Stomach smooth muscle (tissue), 2 donors: ENCODE results near the gene NTNG2.

Experiments
- H3K27ac ChIP-seq: one replicate; pipeline ENCODE4 v1.7.0; 2013; ENCODE audit warnings: mild to moderate bottlenecking, low read length, inconsistent platforms
- H3K27me3 ChIP-seq, 2 donors: one replicate each; pipeline ENCODE4 v1.7.0; 2013; ENCODE audit warnings: low read length in 2 of 2; ENCODE audit not compliant: insufficient read depth in 2 of 2, control insufficient read depth in 1 of 2
- H3K36me3 ChIP-seq, 2 donors: one replicate each; pipeline ENCODE4 v1.7.0; 2013; ENCODE audit warnings: low read length in 2 of 2; ENCODE audit not compliant: control insufficient read depth in 2 of 2, insufficient read depth in 2 of 2
- H3K4me1 ChIP-seq: one replicate; pipeline ENCODE4 v1.7.0; 2013; ENCODE audit warnings: low read length; ENCODE audit not compliant: control insufficient read depth, insufficient read depth
- H3K4me3 ChIP-seq, 2 donors: one replicate each; pipeline ENCODE4 v1.7.0; 2013; ENCODE audit warnings: low read length in 2 of 2
- H3K9ac ChIP-seq, 2 donors: one replicate each; pipeline ENCODE4 v1.7.0; 2013; ENCODE audit warnings: low read length in 2 of 2, mild to moderate bottlenecking in 1 of 2
- H3K9me3 ChIP-seq, 2 donors: one replicate each; pipeline ENCODE4 v1.7.0; 2013; ENCODE audit warnings: low read length in 2 of 2; ENCODE audit not compliant: control insufficient read depth in 2 of 2
- donor health status: healthy.
- donor health status: Pancreatic carcinoma.

Gene NTNG2

DNA sequence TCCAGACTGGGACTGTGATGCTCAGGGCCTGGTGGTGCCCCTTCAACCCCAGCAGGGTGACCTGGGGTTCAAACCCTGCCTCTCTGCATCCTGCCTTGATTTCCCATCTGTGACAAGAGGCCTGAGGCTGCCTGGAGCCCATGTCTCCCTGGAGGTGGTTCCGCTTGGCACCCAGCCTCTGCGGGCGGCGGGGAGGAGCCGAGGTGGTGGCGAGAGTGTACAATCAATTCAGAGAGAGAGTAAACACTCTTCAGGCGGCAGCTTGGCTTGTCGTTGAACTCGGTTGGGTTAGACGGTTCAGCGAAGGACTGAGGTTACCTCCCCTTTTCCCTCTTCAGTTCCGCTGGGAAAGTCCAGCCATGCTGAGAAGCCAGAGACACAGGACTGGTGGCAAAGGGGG lies 39.3 kb downstream of the NTNG2 start:
- no peaks in the 10 kb centered on the region for H3K4me1 ChIP-seq
- no peak overlapping the region for H3K9ac ChIP-seq
- H3K27me3 ChIP-seq, result peaks cover 3 to 9% of the 10 kb centered on the region in 2 donors
- no peak overlapping the region for H3K4me3 ChIP-seq
- no peaks in the 10 kb centered on the region for H3K36me3 ChIP-seq
- H3K9me3 ChIP-seq, result peaks cover 0 to 4% of the 10 kb centered on the region in 2 donors
- H3K27ac ChIP-seq, result no peak overlapping the region

DNA sequence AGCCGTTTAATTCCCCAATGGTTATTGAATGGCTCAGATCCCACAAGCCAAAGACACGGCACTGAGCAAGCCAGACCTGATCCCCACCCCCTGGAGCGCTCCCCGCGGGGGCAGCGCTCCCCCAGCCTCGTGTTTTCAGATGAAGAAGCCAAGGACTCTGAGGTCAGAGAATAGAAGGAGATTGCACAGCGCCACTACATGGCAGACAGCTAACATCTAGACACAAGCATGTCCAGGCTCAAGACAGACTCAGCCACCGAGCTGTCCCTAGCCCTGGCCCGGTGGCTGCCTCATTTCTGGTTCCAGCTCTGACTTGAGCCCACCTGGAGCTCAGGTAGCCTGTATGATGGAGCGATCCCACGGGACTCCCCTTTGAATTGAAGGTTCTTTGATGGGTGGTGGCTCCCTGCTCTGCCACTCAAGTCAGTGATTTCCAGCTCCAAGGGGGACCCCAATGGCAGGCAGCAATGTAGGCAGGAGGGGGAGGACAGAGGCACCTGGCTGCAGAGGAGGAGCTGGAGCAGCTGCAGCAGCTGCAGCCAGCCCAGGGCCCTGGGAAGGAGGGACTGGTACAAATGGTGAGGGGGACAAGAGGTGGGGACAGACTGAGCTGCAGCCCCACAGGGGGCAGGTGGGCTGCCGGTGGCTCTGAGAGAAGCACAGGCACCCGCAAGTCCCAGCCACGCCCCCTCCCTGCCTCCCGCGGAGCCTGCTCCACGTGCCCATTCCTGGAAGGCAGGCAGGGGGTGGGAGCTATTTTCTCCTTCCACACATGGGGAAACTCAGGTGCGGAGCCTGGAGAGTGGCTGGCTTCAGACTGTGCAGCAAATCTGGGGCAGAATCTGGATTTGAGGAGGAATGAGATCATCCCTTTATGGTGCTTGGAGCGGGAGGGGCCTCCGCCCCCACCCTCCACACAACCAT lies 40.2 kb downstream of the NTNG2 start:
- H3K27me3 ChIP-seq, result peaks cover 3 to 9% of the 10 kb centered on the region in 2 donors

DNA sequence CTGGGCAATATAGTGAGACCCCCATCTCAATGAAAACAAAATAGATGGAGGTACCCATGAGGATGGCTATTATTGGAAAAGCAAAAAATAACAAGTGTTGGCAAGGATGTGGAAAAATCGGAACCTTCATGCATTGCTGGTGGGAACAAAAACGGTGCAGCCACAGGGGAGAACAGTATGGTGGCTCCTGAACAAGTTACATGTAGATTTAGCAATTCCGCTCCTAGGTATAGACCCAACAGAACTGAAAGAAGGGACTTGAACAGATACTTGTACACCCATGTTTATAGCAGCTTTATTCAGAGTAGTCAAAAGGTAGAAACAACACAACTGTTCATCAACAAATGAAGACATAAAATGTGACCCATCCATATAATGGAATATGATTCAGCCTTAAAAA lies 43.0 kb downstream of the NTNG2 start:
- no peaks in the 10 kb centered on the region for H3K36me3 ChIP-seq

More for the DNA sequence above, 40.2 kb downstream of the NTNG2 start:
- Histone ChIP-seq H3K9ac (no peak overlapping the region), H3K4me1 (no peaks in the 10 kb centered on the region), H3K4me3 (no peak overlapping the region), H3K36me3 (no peaks in the 10 kb centered on the region), H3K9me3 (peaks cover 0 to 4% of the 10 kb centered on the region in 2 donors), H3K27ac (no peak overlapping the region)

DNA sequence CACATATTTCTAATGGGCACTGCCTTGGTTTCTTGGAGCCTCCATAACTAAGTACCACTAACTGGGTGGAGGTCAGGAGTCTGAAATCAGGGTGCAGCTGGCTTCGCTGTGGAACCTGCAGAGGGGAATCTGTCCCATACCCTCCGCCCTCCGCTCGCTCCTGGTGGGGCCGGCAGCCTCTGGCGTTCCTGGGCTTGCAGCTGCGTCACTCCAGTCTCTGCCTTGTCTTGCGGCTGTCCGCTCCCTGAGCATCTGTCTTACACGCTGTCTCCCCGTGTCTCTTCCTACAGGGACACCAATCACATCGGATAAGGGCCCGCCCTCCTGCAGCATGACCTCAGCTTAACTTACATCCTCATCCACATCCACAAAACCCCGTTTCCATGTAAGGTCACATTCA lies 45.4 kb downstream of the NTNG2 start:
- Histone ChIP-seq H3K27ac (no peak overlapping the region), H3K9me3 (peaks cover 0 to 4% of the 10 kb centered on the region in 2 donors), H3K9ac (no peak overlapping the region), H3K4me1 (no peaks in the 10 kb centered on the region), H3K4me3 (no peak overlapping the region), H3K36me3 (no peaks in the 10 kb centered on the region), H3K27me3 (peaks cover 0 to 3% of the 10 kb centered on the region in 2 donors)

More for the DNA sequence above, 43.0 kb downstream of the NTNG2 start:
- H3K4me3 ChIP-seq, result no peak overlapping the region
- no peaks in the 10 kb centered on the region for H3K4me1 ChIP-seq
- peaks cover 3 to 9% of the 10 kb centered on the region in 2 donors for H3K27me3 ChIP-seq
- peaks cover 0 to 4% of the 10 kb centered on the region in 2 donors for H3K9me3 ChIP-seq
- no peak overlapping the region for H3K9ac ChIP-seq
- no peak overlapping the region for H3K27ac ChIP-seq

DNA sequence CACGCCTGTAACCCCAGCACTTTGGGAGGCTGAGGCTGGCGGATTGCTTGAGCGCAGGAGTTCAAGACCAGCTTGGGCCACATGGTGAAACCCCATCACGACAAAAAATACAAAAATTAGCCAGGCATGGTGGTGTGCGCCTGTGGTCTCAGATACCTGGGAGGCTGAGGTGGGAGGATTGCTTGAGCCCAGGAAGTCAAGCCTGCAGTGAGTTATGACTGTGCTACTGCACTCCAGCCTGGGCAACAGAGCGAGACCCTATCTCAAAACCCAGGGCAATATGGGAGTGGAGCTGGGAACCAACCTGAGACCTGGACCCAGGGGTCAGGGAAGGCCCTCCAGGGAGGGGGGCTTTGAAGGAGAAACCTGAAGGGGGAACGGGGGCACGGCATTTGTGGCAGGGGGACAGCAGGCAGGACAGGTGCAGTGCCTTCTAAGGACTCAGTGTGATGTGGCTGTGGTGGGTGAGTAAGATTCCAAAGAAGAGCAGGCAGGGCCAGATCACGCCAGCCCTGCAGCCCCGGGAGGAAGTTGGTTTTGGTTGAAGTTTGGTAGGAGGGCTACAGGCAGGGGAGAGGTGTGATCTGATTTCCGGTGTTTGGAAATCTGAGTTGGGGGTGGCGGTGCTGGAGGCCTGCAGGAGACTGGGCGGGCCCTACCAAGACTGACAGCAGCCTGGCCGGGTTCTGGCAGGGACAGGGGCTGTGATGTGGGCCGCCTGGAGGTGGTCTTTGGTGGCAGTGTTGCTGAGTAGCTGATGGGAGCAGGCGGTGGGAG lies 46.2 kb downstream of the NTNG2 start:
- H3K27ac ChIP-seq, result no peak overlapping the region
- H3K9me3 ChIP-seq, result peaks cover 0 to 4% of the 10 kb centered on the region in 2 donors
- no peak overlapping the region for H3K4me3 ChIP-seq
- H3K27me3 ChIP-seq, result no peaks in the 10 kb centered on the region
- H3K36me3 ChIP-seq, result no peaks in the 10 kb centered on the region
- H3K9ac ChIP-seq, result no peak overlapping the region
- H3K4me1 ChIP-seq, result no peaks in the 10 kb centered on the region

DNA sequence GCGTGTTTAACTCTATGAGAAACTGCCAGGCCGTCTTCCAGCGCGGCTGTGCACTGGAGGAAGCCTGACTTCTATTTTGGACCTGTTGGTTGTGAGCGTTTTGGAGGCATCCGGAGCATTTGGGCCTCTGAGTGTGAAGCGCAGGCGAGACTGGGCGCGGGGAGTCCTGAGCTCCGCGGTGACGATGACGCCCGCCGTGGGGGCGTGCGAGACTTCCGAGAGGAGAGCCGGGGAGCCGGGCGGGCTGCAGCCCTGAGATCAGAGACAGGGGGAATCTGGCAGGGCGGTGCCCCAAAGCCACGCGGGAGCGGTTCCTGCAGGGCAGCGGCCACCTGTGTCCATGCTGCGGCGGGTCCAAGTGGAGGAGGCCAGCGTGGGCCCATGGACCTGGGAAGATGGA lies 47.4 kb downstream of the NTNG2 start:
- Histone ChIP-seq H3K27ac (no peak overlapping the region), H3K9ac (no peak overlapping the region), H3K4me3 (no peak overlapping the region), H3K36me3 (no peaks in the 10 kb centered on the region), H3K4me1 (peaks cover 10% of the 10 kb centered on the region), H3K27me3 (no peaks in the 10 kb centered on the region), H3K9me3 (peaks cover 0 to 4% of the 10 kb centered on the region in 2 donors)

DNA sequence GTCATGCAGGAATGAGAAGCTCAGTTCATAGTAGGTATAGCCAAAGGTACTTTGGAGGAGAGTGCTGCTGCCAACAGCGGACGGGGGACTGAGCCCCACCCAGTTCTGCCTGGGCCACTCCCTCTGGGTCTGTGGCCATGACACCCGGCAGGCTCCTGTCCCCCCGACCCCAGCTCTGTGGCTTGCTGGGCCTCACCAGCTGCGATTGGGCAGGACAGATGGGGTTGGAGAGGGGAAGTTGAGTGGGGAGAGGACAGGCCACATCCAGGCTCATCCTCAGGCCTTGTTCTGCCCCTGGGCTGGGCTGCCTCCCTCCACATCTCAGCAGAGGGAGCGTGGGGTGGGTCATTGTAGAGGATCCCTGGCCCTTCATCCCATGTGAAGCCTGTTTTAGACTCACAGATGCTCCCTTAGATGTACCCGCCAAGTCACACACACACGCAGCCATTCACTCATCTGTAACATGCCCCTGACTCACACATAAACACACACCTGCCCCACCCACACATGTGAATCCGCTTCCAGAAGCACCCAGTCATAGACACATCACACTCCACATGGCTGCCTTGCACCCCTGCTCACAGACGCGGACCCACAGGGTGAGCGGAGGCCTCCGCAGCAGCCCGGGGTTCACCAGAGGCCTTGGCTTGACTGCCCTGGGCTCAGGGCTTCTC lies 48.8 kb downstream of the NTNG2 start:
- H3K36me3 ChIP-seq, result no peaks in the 10 kb centered on the region
- H3K4me1 ChIP-seq, result peaks cover 13% of the 10 kb centered on the region
- no peaks in the 10 kb centered on the region for H3K9me3 ChIP-seq
- no peaks in the 10 kb centered on the region for H3K27me3 ChIP-seq
- H3K4me3 ChIP-seq, result no peak overlapping the region
- H3K27ac ChIP-seq, result no peak overlapping the region
- H3K9ac ChIP-seq, result no peak overlapping the region

DNA sequence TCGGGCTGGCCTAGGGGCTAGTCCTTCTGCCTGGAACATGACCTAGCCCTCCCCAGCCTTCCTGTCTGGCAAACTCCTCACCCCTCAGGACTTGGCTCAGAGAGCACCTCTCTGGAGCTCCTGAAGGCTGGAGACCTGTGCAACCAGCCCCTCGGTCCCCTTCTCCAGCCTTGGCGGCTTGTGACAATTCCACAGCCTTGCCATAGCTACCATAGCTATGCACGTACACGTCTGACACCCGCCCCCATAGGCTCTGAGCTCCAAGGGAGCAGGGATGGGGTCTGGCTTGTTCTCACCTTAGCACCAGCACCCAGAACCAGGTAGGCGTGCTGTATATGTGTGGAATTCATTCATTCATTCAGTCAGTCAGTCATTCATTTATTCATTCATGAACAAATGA lies 49.7 kb downstream of the NTNG2 start:
- Histone ChIP-seq H3K27ac (no peak overlapping the region), H3K4me3 (no peak overlapping the region), H3K36me3 (no peaks in the 10 kb centered on the region), H3K27me3 (no peaks in the 10 kb centered on the region), H3K9ac (no peak overlapping the region), H3K9me3 (no peaks in the 10 kb centered on the region), H3K4me1 (peaks cover 13% of the 10 kb centered on the region)

DNA sequence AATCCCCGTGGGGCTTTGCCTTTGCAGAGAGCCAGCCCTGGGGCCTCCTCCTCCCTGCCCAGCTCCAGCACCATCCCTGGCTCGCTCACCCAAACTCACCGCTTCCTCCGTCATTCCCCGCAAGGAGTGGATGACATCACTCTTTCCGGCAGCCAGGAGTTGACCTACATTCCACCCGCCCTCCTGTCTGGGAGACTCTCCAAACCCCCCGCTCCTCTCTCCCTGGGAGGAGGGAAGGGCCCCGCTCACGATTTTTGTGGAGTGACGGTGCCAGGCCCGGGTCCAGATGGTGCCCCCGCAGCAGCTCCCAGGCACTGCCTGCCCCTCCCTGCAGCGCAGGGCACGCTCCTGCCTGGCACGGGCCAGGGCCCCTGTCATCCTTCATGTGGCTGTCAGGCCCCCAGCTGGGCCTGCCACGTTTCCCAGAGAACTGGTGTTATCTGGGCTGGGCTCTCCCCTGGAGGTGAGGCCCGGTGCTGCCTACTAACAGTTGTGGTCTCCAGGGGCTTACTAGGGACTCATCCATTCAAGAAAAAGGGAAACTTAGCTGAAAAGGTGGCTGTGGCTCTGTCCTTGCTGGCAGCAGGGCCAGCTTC lies 52.3 kb downstream of the NTNG2 start:
- Histone ChIP-seq H3K9ac (peak overlapping the region; percentile 29 to 69), H3K27ac (peak overlapping the region; percentile 70), H3K36me3 (no peaks in the 10 kb centered on the region), H3K4me1 (peaks cover 13% of the 10 kb centered on the region), H3K4me3 (peak overlapping the region in 1 of 2 donors; percentile 49), H3K9me3 (no peaks in the 10 kb centered on the region), H3K27me3 (no peaks in the 10 kb centered on the region)
